SU-DHL-6 (cell line): ENCODE results near the gene YJU2.

Experiments
- H2AFZ ChIP-seq: fragments of 200-600 bp; sonication (generic); 2 replicates; pipeline ENCODE4 v1.6.1; 2014; ENCODE audit warnings: low read depth, mild to moderate bottlenecking, moderate library complexity, mixed read lengths, antibody characterized with exemption, low read length; ENCODE audit not compliant: severe bottlenecking
- H3F3A ChIP-seq: fragments of 200-600 bp; shearing (Covaris generic); 2 replicates; pipeline ENCODE4 v1.6.0; 2016; ENCODE audit warnings: antibody characterized with exemption, mild to moderate bottlenecking; ENCODE audit not compliant: insufficient read depth
- H3K27ac ChIP-seq: fragments of 200-600 bp; sonication (generic); 2 replicates; pipeline ENCODE4 v1.5.1; 2016; ENCODE audit warnings: low read depth, mild to moderate bottlenecking, low read length, moderate library complexity, mixed read lengths
- H3K27me3 ChIP-seq: fragments of 200-600 bp; sonication (generic), shearing (Covaris generic); 2 replicates; pipeline ENCODE4 v1.6.0; 2014; ENCODE audit warnings: mild to moderate bottlenecking, low read length
- H3K36me3 ChIP-seq: fragments of 200-600 bp; sonication (generic); 2 replicates; pipeline ENCODE4 v1.6.1; 2014; ENCODE audit warnings: mild to moderate bottlenecking, low read length, mixed read lengths
- H3K4me2 ChIP-seq: fragments of 300-600, 200-600 bp; shearing (Covaris generic), sonication (generic); 2 replicates; pipeline ENCODE4 v1.6.0; 2014; ENCODE audit warnings: low read length, low read depth, mild to moderate bottlenecking; ENCODE audit not compliant: poor library complexity, severe bottlenecking
- H3K4me3 ChIP-seq: fragments of 200-600 bp; sonication (generic); 2 replicates; pipeline ENCODE4 v1.5.1; 2014; ENCODE audit warnings: antibody characterized with exemption, low read length, mild to moderate bottlenecking, mixed read lengths; ENCODE audit not compliant: insufficient read depth, poor library complexity, severe bottlenecking
- H3K79me2 ChIP-seq: fragments of 200-600 bp; sonication (generic); 2 replicates; pipeline ENCODE4 v1.6.1; 2014; ENCODE audit warnings: mild to moderate bottlenecking, low read length, moderate library complexity; ENCODE audit not compliant: insufficient read depth
- H3K9ac ChIP-seq: fragments of 200-600 bp; sonication (generic); 2 replicates; pipeline ENCODE4 v1.7.0; 2014; ENCODE audit warnings: mild to moderate bottlenecking, low read length
- H3K9me2 ChIP-seq: fragments of 200-600 bp; sonication (generic); replicated peaks from 2 replicates; pipeline ENCODE4 v1.6.1; 2014; ENCODE audit warnings: low read length; ENCODE audit not compliant: insufficient read depth
- H3K9me3 ChIP-seq: fragments of 200-600 bp; sonication (generic); 2 replicates; pipeline ENCODE4 v1.6.1; 2014; ENCODE audit warnings: low read length, mixed read lengths; ENCODE audit not compliant: insufficient read depth
- H4K20me1 ChIP-seq: fragments of 200-600 bp; sonication (generic); 2 replicates; pipeline ENCODE4 v1.6.1; 2014; ENCODE audit warnings: low read depth, mild to moderate bottlenecking, antibody characterized with exemption, low read length, moderate library complexity, mixed read lengths
- CTCF ChIP-seq: fragments of 200-600 bp; sonication (generic); IDR thresholded peaks from one replicate; pipeline ENCODE4 v1.5.1; 2017; ENCODE audit warnings: antibody characterized with exemption, mild to moderate bottlenecking, low read length, moderate library complexity; ENCODE audit not compliant: insufficient read depth, poor library complexity, severe bottlenecking
- EZH2phosphoT487 ChIP-seq: fragments of 200-600 bp; sonication (generic), shearing (Covaris generic); conservative IDR thresholded peaks from 2 replicates; pipeline ENCODE4 v1.6.1; 2018; ENCODE audit warnings: mild to moderate bottlenecking, antibody characterized with exemption, low read length, moderate library complexity, mixed read lengths

YJU2 gene

GRCh38 chr19:4246767-4247593 lies at the start of gene YJU2:
TSS of gene YJU2 (plus strand) at chr19:4247080. CDS start at chr19:4247147, 67 bp downstream.
- Histone ChIP-seq H3K36me3 (peaks cover 19% of the 10 kb centered on the region), H3K4me3 (peak within 1 kb of the TSS; percentile 55), H3K9me3 (no peaks in the 10 kb centered on the region), H3K27ac (peak within 1 kb of the TSS; percentile 73), H3K9me2 (no peaks in the 10 kb centered on the region), H3K4me2 (peak within 1 kb of the TSS; percentile 79), H2AFZ (peak within 1 kb of the TSS; percentile 91), H3F3A (no peaks in the 10 kb centered on the region), H3K9ac (peak within 1 kb of the TSS; percentile 58), H3K79me2 (peaks cover 20% of the 10 kb centered on the region), H3K27me3 (no peaks in the 10 kb centered on the region), H4K20me1 (no peaks in the 10 kb centered on the region)
- peak; percentile 44 for TF ChIP-seq CTCF
- no peak for TF ChIP-seq EZH2phosphoT487

GRCh38 chr19:4197228-4197624 lies 49.7 kb upstream of the YJU2 start:
- H3K27me3 ChIP-seq, result no peaks in the 10 kb centered on the region
- H3K9me3 ChIP-seq, result peaks cover 5% of the 10 kb centered on the region; the same call in 1 of the 2 replicates
- no peaks in the 10 kb centered on the region for H3K79me2 ChIP-seq
- no peak for TF ChIP-seq CTCF
- no peak for TF ChIP-seq EZH2phosphoT487
- no peak overlapping the region for H3K4me2 ChIP-seq
- no peak overlapping the region for H3K27ac ChIP-seq
- H4K20me1 ChIP-seq, result 0 out of 2 replicates have a peak, but pooled peaks cover 3% of the 10 kb centered on the region
- no peak overlapping the region for H3K9ac ChIP-seq
- no peak overlapping the region for H3K4me3 ChIP-seq
- no peaks in the 10 kb centered on the region for H3F3A ChIP-seq
- no peak overlapping the region for H2AFZ ChIP-seq
- H3K36me3 ChIP-seq, result no peaks in the 10 kb centered on the region
- H3K9me2 ChIP-seq, result no peaks in the 10 kb centered on the region

GRCh38 chr19:4197625-4198466 lies 49.0 kb upstream of the YJU2 start:
- H3K4me3 ChIP-seq, result no peak overlapping the region
- peaks cover 5% of the 10 kb centered on the region; the same call in 1 of the 2 replicates for H3K9me3 ChIP-seq
- no peak overlapping the region for H2AFZ ChIP-seq
- H4K20me1 ChIP-seq, result 0 out of 2 replicates have a peak, but pooled peaks cover 3% of the 10 kb centered on the region
- H3K36me3 ChIP-seq, result no peaks in the 10 kb centered on the region
- no peak overlapping the region for H3K4me2 ChIP-seq
- H3K27ac ChIP-seq, result no peak overlapping the region
- no peaks in the 10 kb centered on the region for H3K27me3 ChIP-seq
- H3K79me2 ChIP-seq, result no peaks in the 10 kb centered on the region
- no peak overlapping the region for H3K9ac ChIP-seq
- no peaks in the 10 kb centered on the region for H3F3A ChIP-seq
- H3K9me2 ChIP-seq, result no peaks in the 10 kb centered on the region
- no peak for TF ChIP-seq CTCF
- no peak for TF ChIP-seq EZH2phosphoT487
